Trophoblast cell (in vitro differentiated cells and primary cell): ENCODE data around the gene FLNB.

Experiments used
- DNase-seq, 2 donors: peaks; one replicate each; pipeline ENCODE4 v3.0.0-alpha.2; 2016
- H2AFZ ChIP-seq: 2 replicates; pipeline ENCODE4 v1.6.1; 2013; ENCODE audit warnings: low read length, moderate library complexity, mild to moderate bottlenecking; ENCODE audit not compliant: insufficient read depth, poor library complexity
- H2AK5ac ChIP-seq: 2 replicates; pipeline ENCODE4 v1.6.1; 2013; ENCODE audit warnings: mild to moderate bottlenecking, low read length
- H2BK120ac ChIP-seq: 2 replicates; pipeline ENCODE4 v1.6.1; 2013; ENCODE audit warnings: low read length, mild to moderate bottlenecking, moderate library complexity; ENCODE audit not compliant: insufficient read depth, poor library complexity
- H2BK12ac ChIP-seq: 2 replicates; pipeline ENCODE4 v1.6.1; 2013; ENCODE audit warnings: mild to moderate bottlenecking, low read length, moderate library complexity
- H2BK5ac ChIP-seq: 2 replicates; pipeline ENCODE4 v1.6.1; 2013; ENCODE audit warnings: low read length, low read depth, moderate library complexity, mild to moderate bottlenecking; ENCODE audit not compliant: poor library complexity
- H3K14ac ChIP-seq: 2 replicates; pipeline ENCODE4 v1.6.1; 2013; ENCODE audit warnings: mild to moderate bottlenecking, low read length
- H3K18ac ChIP-seq: 2 replicates; pipeline ENCODE4 v1.6.1; 2013; ENCODE audit warnings: mild to moderate bottlenecking, low read length
- H3K23ac ChIP-seq: 2 replicates; pipeline ENCODE4 v1.6.1; 2013; ENCODE audit warnings: low read length
- H3K27ac ChIP-seq: 2 replicates; pipeline ENCODE4 v1.5.1; 2013; ENCODE audit warnings: low read depth, mild to moderate bottlenecking, inconsistent platforms, low read length, moderate library complexity
- H3K27me3 ChIP-seq: 2 replicates; pipeline ENCODE4 v1.6.1; 2013; ENCODE audit warnings: inconsistent platforms, mild to moderate bottlenecking, low read length, moderate library complexity; ENCODE audit not compliant: insufficient read depth
- H3K36me3 ChIP-seq, 2 experiments: 1 replicate in 1 of 2; 2 replicates in 1 of 2; pipeline ENCODE4 v1.6.1; 2013; ENCODE audit warnings: low read length in 2 of 2, mild to moderate bottlenecking in 2 of 2, moderate library complexity in 1 of 2; ENCODE audit not compliant: insufficient read depth in 2 of 2, control insufficient read depth in 1 of 2
- H3K4ac ChIP-seq: 2 replicates; pipeline ENCODE4 v1.6.1; 2013; ENCODE audit warnings: low read depth, mild to moderate bottlenecking, low read length, moderate library complexity
- H3K4me1 ChIP-seq, 2 experiments: 1 replicate in 1 of 2; 2 replicates in 1 of 2; pipeline ENCODE4 v1.6.1; 2013; ENCODE audit warnings: low read length in 2 of 2, mild to moderate bottlenecking in 2 of 2, moderate library complexity in 1 of 2; ENCODE audit not compliant: insufficient read depth in 2 of 2, control insufficient read depth in 1 of 2
- H3K4me2 ChIP-seq: 2 replicates; pipeline ENCODE4 v1.6.1; 2013; ENCODE audit warnings: inconsistent platforms, mild to moderate bottlenecking, low read length, moderate library complexity
- H3K4me3 ChIP-seq: 2 replicates; pipeline ENCODE4 v1.5.1; 2013; ENCODE audit warnings: mild to moderate bottlenecking, low read depth, low read length, inconsistent platforms
- H3K79me1 ChIP-seq: one replicate; pipeline ENCODE4 v1.6.1; 2013; ENCODE audit warnings: low read length
- H3K79me2 ChIP-seq: 2 replicates; pipeline ENCODE4 v1.6.1; 2013; ENCODE audit warnings: low read length, mild to moderate bottlenecking; ENCODE audit not compliant: control insufficient read depth, insufficient read depth, poor library complexity
- H3K9ac ChIP-seq: 2 replicates; pipeline ENCODE4 v1.6.1; 2013; ENCODE audit warnings: mild to moderate bottlenecking, low read length
- H3K9me3 ChIP-seq: 2 replicates; pipeline ENCODE4 v1.6.1; 2013; ENCODE audit warnings: low read depth, mild to moderate bottlenecking, control low read depth, inconsistent platforms, low read length; ENCODE audit not compliant: insufficient read depth
- H4K12ac ChIP-seq: 2 replicates; pipeline ENCODE4 v1.6.1; 2013; ENCODE audit warnings: low read depth, mild to moderate bottlenecking, low read length, moderate library complexity
- H4K8ac ChIP-seq: 2 replicates; pipeline ENCODE4 v1.6.1; 2013; ENCODE audit warnings: low read depth, mild to moderate bottlenecking, low read length, moderate library complexity
- H4K91ac ChIP-seq: one replicate; pipeline ENCODE4 v1.6.1; 2013; ENCODE audit warnings: low read depth, mild to moderate bottlenecking, low read length, moderate library complexity
- WGBS: extraction: QIAGEN DNeasy Blood & Tissue Kit; methylation state at CpG from one replicate; pipeline ENCODE4 v1.1.7; 2013; ENCODE audit warnings: missing lambda C conversion rate; ENCODE audit not compliant: insufficient read length, insufficient coverage; ENCODE audit errors: extremely low coverage; 5-methylcytosine and 5-hydroxymethylcytosine counted together

The FLNB gene

DNA sequence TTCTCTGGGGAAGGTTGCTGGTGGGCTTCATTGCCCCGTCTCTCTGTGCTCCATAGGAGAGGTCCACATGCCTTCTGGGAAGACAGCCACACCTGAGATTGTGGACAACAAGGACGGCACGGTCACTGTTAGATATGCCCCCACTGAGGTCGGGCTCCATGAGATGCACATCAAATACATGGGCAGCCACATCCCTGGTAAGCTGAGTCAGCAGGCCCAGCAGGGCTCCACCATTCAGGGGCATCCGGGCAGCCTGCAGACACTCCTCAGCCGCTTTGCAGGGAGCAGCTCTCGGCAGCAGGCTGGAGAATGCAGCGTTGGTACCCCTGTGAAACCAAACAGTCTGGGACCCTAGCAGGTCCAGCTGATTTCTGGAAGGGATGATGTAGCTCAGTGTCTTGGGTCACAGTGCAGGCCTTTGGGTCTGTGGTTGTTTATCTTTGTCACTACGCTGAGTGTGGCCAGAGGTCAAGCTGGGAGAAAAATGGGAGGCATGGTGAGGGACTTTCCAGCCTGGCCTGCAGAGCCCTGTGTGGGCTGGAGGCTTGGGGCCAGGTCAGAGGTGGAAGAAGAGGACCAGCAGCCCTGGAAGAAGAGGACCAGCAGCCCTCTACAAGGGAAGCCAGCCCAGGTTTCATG, 135.3 kb downstream of the FLNB start:
- Histone ChIP-seq H2AFZ (no peak overlapping the region), H3K4me1 (no peaks in the 10 kb centered on the region), H4K8ac (no peak overlapping the region), H3K23ac (no peak overlapping the region), H2BK12ac (no peak overlapping the region), H3K18ac (no peak overlapping the region), H2BK5ac (no peak overlapping the region), H3K4me3 (no peak overlapping the region), H2AK5ac (no peak overlapping the region), H4K12ac (no peak overlapping the region), H3K79me1 (no peaks in the 10 kb centered on the region), H3K9me3 (no peaks in the 10 kb centered on the region), H3K4ac (no peak overlapping the region), H3K4me2 (no peak overlapping the region), H4K91ac (no peak overlapping the region), H3K9ac (no peak overlapping the region), H3K14ac (no peak overlapping the region), H3K27me3 (no peaks in the 10 kb centered on the region), H3K27ac (no peak overlapping the region), H3K79me2 (no peaks in the 10 kb centered on the region), H2BK120ac (no peak overlapping the region), H3K36me3 (peaks cover 62 to 84% of the 10 kb centered on the region in 2 experiments)
- no CpG with 5 or more reads among the region's 9 CpGs for WGBS
- peak; percentile 76 to 83 for DNase-seq

GRCh38 chr3:58144478-58145325, 136.5 kb downstream of the FLNB start:
- Histone ChIP-seq H3K79me1 (no peaks in the 10 kb centered on the region), H3K23ac (no peak overlapping the region), H2AK5ac (no peak overlapping the region), H2BK5ac (no peak overlapping the region), H3K9me3 (no peaks in the 10 kb centered on the region), H3K4me1 (no peaks in the 10 kb centered on the region), H4K8ac (no peak overlapping the region), H3K4me3 (no peak overlapping the region), H3K9ac (no peak overlapping the region), H3K14ac (no peak overlapping the region), H3K18ac (no peak overlapping the region), H3K4ac (no peak overlapping the region), H4K91ac (no peak overlapping the region), H3K4me2 (no peak overlapping the region), H2BK120ac (no peak overlapping the region), H3K27me3 (no peaks in the 10 kb centered on the region), H2AFZ (no peak overlapping the region), H2BK12ac (no peak overlapping the region), H3K27ac (no peak overlapping the region), H4K12ac (no peak overlapping the region), H3K79me2 (no peaks in the 10 kb centered on the region), H3K36me3 (peaks cover 71 to 87% of the 10 kb centered on the region in 2 experiments)
- DNase-seq, result no peak
- WGBS, result no CpG with 5 or more reads among the region's 7 CpGs

DNA sequence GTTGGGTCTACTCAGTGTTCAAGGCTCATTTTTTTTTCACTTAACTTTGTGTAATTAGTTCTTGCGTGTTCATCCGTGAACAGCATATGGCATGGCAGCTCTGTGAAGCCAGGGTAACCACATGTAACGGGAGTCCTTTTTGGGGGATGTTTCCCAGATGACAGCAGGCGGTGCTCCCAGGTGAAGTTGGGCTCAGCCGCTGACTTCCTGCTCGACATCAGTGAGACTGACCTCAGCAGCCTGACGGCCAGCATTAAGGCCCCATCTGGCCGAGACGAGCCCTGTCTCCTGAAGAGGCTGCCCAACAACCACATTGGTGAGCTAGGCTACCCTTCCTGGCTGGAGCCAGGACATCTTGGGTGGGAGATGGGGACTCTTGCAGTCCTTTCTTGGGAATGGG, 139.8 kb downstream of the FLNB start:
- Histone ChIP-seq H3K18ac (no peak overlapping the region), H3K4ac (no peak overlapping the region), H2AK5ac (no peak overlapping the region), H2BK5ac (no peak overlapping the region), H2BK12ac (no peak overlapping the region), H3K14ac (no peak overlapping the region), H4K8ac (no peak overlapping the region), H3K4me1 (no peaks in the 10 kb centered on the region), H2AFZ (no peak overlapping the region), H3K36me3 (peaks cover 77 to 88% of the 10 kb centered on the region in 2 experiments), H4K91ac (no peak overlapping the region), H3K4me2 (no peak overlapping the region), H3K79me2 (no peaks in the 10 kb centered on the region), H3K9ac (no peak overlapping the region), H3K9me3 (no peaks in the 10 kb centered on the region), H4K12ac (no peak overlapping the region), H3K4me3 (no peak overlapping the region), H3K79me1 (no peaks in the 10 kb centered on the region), H3K27ac (no peak overlapping the region), H2BK120ac (no peak overlapping the region), H3K27me3 (no peaks in the 10 kb centered on the region), H3K23ac (no peak overlapping the region)
- whole genome bisulfite sequencing, result no CpG with 5 or more reads among the region's 9 CpGs
- no peak for DNase-seq

- no peak overlapping the region for H2BK120ac ChIP-seq
- H3K9me3 ChIP-seq, result peaks cover 2% of the 10 kb centered on the region
- H3K4me2 ChIP-seq, result no peak overlapping the region
- no peak overlapping the region for H4K91ac ChIP-seq
- no peak overlapping the region for H3K4me3 ChIP-seq
- no peak overlapping the region for H3K4ac ChIP-seq
- H2AK5ac ChIP-seq, result no peak overlapping the region
- no peak for DNase-seq
- H4K8ac ChIP-seq, result no peak overlapping the region
- no peaks in the 10 kb centered on the region for H3K79me1 ChIP-seq
- no peak overlapping the region for H3K14ac ChIP-seq
- no peak overlapping the region for H2BK12ac ChIP-seq
- H3K27ac ChIP-seq, result no peak overlapping the region
- H2AFZ ChIP-seq, result no peak overlapping the region
- no peak overlapping the region for H3K23ac ChIP-seq
- no peaks in the 10 kb centered on the region for H3K79me2 ChIP-seq
- WGBS, result no CpG with 5 or more reads among the region's 14 CpGs
- H4K12ac ChIP-seq, result no peak overlapping the region
- H3K36me3 ChIP-seq, result peaks cover 78 to 94% of the 10 kb centered on the region in 2 experiments
- H3K4me1 ChIP-seq, result no peaks in the 10 kb centered on the region
- no peaks in the 10 kb centered on the region for H3K27me3 ChIP-seq
- H3K9ac ChIP-seq, result no peak overlapping the region
- H2BK5ac ChIP-seq, result no peak overlapping the region
- no peak overlapping the region for H3K18ac ChIP-seq
Observed at GRCh38 chr3:58150130-58150809, 142.0 kb downstream of the FLNB start.
